ENCODE results near the gene RPL12.

- no peak for TF ChIP-seq CTCF (IDR thresholded peaks at IDR 0.05)
- TF ChIP-seq POLR2A (IDR thresholded peaks at IDR 0.05), result no peak
Measured at GRCh38 chr9:127498298-127498697, 47.1 kb upstream of the RPL12 start.

Measured in lower leg skin (tissue), 3 donors.